ENCODE data around the gene USP17L27.
A peak's percentile ranks its signal among the peaks of the same experiment; 100 is the strongest.
"Not testable (repeated sequence)": the region's sequence is repeated elsewhere in the genome, so short reads cannot be mapped to it uniquely, and the experiment has no call there.

USP17L27 gene

GRCh38 chr4:9379881-9380280 lies 35.9 kb downstream of the USP17L27 start:
- not testable (repeated sequence) for H3K27me3 ChIP-seq (ENCODE audit: control insufficient read depth in 2 of 2, insufficient read depth in 2 of 2, low read length in 2 of 2); H3K4me3 ChIP-seq (ENCODE audit: low read length in 2 of 2); H3K9ac ChIP-seq (ENCODE audit: low read depth in 1 of 2, low read length in 2 of 2); H3K9me3 ChIP-seq (ENCODE audit: control insufficient read depth in 2 of 2, low read length in 2 of 2); H3K4me1 ChIP-seq (ENCODE audit: control insufficient read depth in 2 of 2, insufficient read depth in 2 of 2, low read length in 2 of 2); H3K36me3 ChIP-seq (ENCODE audit: control insufficient read depth in 2 of 2, insufficient read depth in 2 of 2, low read length in 2 of 2); H3K27ac ChIP-seq (ENCODE audit: low read depth in 2 of 2, low read length in 2 of 2)

- H3K4me1 ChIP-seq (ENCODE audit: control insufficient read depth in 2 of 2, insufficient read depth in 2 of 2, low read length in 2 of 2); H3K9me3 ChIP-seq (ENCODE audit: control insufficient read depth in 2 of 2, low read length in 2 of 2); H3K27ac ChIP-seq (ENCODE audit: low read depth in 2 of 2, low read length in 2 of 2); H3K27me3 ChIP-seq (ENCODE audit: control insufficient read depth in 2 of 2, insufficient read depth in 2 of 2, low read length in 2 of 2); H3K36me3 ChIP-seq (ENCODE audit: control insufficient read depth in 2 of 2, insufficient read depth in 2 of 2, low read length in 2 of 2): not testable (repeated sequence)
- peak overlapping the region in 1 of 2 donors; percentile 51 for H3K9ac ChIP-seq (ENCODE audit: low read depth in 1 of 2, low read length in 2 of 2)
- H3K4me3 ChIP-seq (ENCODE audit: low read length in 2 of 2): peak overlapping the region; percentile 46 to 60
These were observed 37.1 kb downstream of the USP17L27 start for GRCh38 chr4:9381012-9381534.

GRCh38 chr4:9384126-9384525 lies 40.2 kb downstream of the USP17L27 start:
- no peaks in the 10 kb centered on the region for H3K9me3 ChIP-seq (ENCODE audit: control insufficient read depth in 2 of 2, low read length in 2 of 2)
- no peak overlapping the region for H3K9ac ChIP-seq (ENCODE audit: low read depth in 1 of 2, low read length in 2 of 2)
- H3K27me3 ChIP-seq (ENCODE audit: control insufficient read depth in 2 of 2, insufficient read depth in 2 of 2, low read length in 2 of 2): no peaks in the 10 kb centered on the region
- H3K4me3 ChIP-seq (ENCODE audit: low read length in 2 of 2): no peak overlapping the region
- H3K27ac ChIP-seq (ENCODE audit: low read depth in 2 of 2, low read length in 2 of 2): no peak overlapping the region
- no peaks in the 10 kb centered on the region for H3K36me3 ChIP-seq (ENCODE audit: control insufficient read depth in 2 of 2, insufficient read depth in 2 of 2, low read length in 2 of 2)
- H3K4me1 ChIP-seq (ENCODE audit: control insufficient read depth in 2 of 2, insufficient read depth in 2 of 2, low read length in 2 of 2): no peaks in the 10 kb centered on the region

GRCh38 chr4:9389001-9389400 lies 45.1 kb downstream of the USP17L27 start:
- H3K9me3 ChIP-seq (ENCODE audit: control insufficient read depth in 2 of 2, low read length in 2 of 2); H3K27me3 ChIP-seq (ENCODE audit: control insufficient read depth in 2 of 2, insufficient read depth in 2 of 2, low read length in 2 of 2); H3K4me1 ChIP-seq (ENCODE audit: control insufficient read depth in 2 of 2, insufficient read depth in 2 of 2, low read length in 2 of 2); H3K36me3 ChIP-seq (ENCODE audit: control insufficient read depth in 2 of 2, insufficient read depth in 2 of 2, low read length in 2 of 2); H3K9ac ChIP-seq (ENCODE audit: low read depth in 1 of 2, low read length in 2 of 2); H3K27ac ChIP-seq (ENCODE audit: low read depth in 2 of 2, low read length in 2 of 2); H3K4me3 ChIP-seq (ENCODE audit: low read length in 2 of 2): not testable (repeated sequence)

Measured in mucosa of rectum (tissue), 2 donors.